ENCODE measurements around the gene NFKBIL1.
A peak's percentile ranks its signal among the peaks of the same experiment; 100 is the strongest.
"Not testable (repeated sequence)": the region's sequence is repeated elsewhere in the genome, so short reads cannot be mapped to it uniquely, and the experiment has no call there.

Gene NFKBIL1

DNA sequence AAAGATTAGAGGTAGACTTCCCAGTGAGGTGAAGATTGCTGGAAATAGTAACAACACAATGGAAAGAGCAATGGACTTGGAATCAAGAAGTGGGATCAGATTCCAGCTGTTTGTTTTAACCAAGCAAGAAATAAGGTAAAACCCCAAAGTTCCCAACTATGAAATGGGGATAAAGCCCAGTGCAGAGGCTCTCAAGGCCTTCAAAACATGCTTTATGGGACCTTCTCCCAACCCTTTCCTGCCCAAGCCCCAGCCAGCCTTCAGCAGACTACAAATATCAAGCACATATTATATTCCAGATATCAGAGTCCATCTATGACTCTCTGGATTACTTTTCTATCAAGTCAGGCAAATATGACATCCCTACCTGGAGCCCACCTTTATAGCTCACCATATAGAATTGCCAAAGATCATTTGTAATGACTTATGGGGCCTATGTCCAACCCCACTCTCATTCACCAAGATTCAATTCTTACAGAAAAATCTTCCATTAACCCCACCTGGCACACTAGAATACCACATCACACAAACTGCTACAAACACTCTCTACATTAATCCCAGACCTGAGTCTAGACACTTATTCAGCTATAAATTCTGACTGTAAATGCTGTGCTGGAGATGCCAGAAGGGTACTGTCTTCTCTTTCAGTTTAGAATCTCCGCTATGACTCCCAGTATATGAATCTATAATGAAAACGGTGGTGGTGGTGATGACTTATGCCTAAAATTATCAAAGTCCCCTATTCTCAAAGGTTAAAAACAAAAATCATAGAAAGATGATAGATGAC is 11.7 kb upstream of the NFKBIL1 start:
- DNase-seq = no peak

DNA sequence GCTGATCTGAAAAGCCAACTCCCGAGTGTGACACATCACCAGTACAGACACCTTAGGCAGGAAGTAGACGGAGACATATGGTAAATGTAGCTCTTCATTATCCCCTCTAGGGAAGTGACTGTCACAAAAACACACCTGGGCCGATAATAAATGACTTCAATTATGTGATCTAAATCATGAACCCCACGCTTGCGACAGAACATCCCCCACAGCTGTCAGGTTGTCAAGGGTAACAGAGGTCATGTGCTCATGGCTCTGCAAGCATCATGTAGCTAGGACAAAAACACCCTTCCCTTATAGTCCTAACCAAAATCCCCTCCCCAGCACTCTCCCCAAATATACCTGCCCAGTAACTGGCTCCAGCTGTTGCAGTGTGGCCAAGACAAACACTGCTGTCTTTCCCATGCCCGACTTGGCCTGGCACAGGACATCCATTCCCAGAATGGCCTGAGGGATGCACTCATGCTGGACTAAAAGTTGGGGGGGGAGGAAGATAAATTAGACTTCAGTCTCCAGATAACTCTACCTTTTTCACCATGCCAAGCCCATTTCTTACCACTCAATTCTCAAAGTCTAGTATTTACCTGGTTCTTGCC is 8.5 kb upstream of the NFKBIL1 start:
- DNase-seq = no peak

DNA sequence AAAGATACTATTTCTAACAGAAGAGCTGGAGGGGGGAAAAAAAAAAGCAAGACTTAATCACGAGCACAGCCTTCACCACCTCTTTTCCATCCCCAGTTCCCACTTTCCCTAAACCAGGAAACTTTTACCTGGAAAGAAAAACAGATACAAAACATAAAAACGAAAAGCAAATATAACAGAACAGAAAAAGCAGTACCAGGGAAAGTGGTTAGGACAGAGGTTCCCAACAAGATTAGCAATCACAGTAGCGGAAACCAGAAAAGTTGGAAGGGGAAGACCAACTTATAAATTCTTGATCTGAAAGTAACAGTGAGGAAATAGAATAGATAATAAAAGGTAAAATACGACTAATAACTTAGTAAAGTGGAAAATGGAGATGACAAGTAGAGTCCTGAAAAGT is 6.8 kb upstream of the NFKBIL1 start:
- no peak for DNase-seq

DNA sequence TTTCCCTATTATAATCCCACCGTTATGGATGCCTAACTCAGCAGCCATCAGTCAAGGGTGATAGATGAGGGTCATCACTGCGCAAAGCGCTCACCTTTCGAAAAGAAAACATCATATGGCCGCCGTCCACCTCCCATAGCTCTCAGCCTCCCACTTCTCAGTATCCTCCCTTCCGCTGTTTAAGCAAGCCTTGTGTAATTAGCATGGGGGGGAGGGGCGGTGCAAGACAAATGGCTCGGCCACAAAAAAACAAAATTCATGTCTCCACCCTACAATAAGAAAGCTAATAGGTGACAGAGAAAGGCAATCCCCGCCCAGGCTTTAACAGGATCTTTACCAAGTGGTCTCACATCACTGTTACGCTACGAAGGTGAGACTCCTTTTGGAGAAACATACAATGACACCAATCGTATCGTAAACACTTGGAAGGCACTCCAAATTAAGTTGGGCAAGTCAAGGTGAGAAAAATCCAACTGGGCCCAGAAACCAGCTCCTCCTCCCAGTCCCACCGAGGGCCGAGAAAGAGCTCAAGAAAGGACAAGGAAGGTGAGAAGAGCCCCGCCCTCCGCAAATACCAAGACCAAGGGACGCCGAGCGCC is 6.2 kb upstream of the NFKBIL1 start:
- DNase-seq = peak; percentile 76

DNA sequence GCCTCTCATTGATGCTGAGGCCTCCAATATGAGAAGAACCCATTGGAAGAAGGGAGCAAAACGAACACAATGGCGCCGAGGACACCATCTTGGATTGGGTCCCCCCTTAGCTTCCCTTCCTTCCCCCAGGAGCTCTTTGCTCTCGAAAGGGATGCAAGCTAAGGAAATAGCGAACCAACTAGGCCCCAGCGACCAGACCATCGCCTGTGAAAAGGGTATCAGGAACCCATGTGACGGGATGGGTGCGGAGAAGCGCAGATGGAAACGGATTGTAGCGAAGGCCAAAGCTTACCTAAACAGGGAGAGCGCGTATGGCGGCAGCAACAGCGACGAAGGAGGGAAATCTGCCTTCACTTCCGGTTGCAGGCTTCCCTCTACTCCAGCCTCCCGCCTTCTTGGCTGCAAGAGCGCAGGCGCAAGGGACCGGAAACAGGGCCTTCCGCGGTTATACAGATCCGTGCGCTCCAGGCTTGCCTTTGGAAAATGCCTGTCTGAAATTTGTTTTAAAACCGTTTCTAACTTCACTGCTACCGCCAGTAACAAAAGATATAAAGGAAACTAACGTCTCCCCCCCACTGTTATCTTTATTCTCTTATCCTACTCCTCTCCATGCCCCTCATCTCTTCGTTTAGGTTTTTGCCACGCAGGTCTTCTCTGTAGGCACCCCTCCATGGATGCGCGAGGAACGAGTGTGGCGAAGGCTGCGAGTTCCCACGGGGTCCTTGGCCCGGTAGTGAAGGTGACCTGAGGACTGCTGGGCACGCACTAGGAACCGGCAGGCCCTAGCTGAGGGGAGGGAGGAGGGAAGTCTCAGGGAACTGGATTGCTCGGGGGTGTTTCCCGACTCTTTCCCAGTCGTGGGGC is 5.5 kb upstream of the NFKBIL1 start, which contains the start of gene DDX39B:
Gene DDX39B (minus strand): TSS at position 346 of the 864 bp plus-strand sequence. CDS start 1,471 bp downstream, outside the sequence.
- DNase-seq = peak; percentile 97

DNA sequence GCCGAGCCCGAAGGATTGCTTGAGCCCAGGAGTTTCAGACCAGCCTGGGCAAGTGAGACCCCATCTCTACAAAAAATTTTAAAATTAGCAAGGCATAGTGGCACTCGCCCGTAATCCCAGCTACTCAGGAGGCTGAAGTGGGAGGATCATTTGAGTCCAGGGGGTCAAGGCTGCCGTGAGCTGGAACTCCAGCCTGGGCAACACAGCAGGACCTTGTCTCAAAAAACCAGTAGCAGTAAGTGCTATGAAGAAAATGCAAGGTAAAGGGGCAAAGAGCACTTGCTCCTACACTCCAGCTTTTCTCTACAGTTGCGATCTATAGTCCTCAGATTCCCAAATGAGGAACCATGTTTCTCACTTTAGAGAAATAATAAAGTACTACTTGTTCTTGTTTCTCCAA is 3.8 kb upstream of the NFKBIL1 start:
- DNase-seq = no peak

DNA sequence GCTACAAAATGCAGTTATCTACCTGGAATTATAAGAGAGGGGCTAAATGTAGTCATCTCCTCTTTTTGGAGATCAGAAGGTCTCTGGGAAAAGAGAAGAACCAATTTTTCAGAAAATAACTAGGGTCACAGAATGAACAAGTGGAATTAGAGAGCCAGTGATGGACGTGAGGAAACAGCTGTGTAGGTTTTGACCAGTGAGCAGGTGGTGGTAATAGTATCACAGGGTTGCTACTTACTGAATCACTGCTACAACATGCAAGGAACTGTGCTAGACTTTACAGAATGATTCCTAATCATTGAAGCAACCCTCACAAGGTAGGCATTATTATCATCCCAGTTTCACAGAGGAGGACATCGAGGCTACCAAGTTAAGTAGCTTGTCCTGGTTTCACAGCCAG is 2.7 kb upstream of the NFKBIL1 start:
- DNase-seq = no peak

DNA sequence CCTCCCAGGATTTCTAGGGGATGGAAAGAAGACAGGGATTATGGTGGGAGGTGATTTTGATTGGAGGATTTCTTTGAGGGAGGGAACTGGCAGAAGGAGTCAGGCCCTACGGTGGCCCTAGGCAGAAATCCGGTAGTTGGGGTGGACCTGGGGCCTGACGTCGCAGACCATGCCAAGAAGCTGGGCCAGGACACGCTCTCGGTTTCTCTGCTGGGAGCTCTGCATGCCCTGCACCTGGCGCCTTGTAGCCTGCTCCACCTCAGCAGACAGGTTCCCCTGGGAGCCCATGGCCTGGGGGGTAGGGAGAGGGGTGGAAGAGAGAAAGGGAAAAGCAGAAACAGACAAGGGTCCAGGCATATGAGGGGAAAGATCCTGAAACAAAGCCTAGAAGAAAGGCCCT is 2.1 kb upstream of the NFKBIL1 start:
- no peak for DNase-seq

DNA sequence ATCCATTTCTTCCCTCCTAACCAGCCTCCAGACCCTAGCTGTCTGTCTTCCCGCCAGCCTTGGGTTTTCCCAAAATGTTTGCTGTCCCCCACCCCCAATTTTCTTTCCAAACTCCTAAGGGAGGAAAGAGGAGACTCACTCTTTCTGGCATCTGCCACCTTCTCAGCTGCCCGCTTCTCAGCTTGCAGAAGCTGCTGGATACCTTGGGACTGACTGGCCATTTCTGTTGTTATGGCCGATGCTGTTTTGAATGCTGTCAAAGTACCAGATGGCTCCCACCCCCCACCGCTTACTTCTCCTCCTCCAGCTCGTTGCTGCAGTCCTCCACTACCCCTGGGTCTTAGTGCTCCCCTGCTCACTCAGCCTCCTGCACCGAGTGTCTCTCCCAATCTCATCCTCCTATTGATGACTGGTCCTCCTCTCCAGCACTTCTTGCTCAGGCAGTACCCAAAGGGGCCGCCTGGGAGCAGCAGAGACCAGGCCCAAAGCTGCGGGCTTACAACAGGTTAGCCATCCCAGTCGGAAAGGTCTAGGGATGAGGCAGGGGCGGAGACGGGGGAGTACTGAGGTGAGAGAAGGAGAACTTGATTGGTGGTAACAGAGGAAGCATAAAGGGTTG is 960 bp upstream of the NFKBIL1 start, which contains the start of gene ATP6V1G2:
Gene ATP6V1G2 (minus strand): TSS at position 270 of the 619 bp plus-strand sequence. CDS start 49 bp downstream, at position 221.
- DNase-seq = peak; percentile 94

DNA sequence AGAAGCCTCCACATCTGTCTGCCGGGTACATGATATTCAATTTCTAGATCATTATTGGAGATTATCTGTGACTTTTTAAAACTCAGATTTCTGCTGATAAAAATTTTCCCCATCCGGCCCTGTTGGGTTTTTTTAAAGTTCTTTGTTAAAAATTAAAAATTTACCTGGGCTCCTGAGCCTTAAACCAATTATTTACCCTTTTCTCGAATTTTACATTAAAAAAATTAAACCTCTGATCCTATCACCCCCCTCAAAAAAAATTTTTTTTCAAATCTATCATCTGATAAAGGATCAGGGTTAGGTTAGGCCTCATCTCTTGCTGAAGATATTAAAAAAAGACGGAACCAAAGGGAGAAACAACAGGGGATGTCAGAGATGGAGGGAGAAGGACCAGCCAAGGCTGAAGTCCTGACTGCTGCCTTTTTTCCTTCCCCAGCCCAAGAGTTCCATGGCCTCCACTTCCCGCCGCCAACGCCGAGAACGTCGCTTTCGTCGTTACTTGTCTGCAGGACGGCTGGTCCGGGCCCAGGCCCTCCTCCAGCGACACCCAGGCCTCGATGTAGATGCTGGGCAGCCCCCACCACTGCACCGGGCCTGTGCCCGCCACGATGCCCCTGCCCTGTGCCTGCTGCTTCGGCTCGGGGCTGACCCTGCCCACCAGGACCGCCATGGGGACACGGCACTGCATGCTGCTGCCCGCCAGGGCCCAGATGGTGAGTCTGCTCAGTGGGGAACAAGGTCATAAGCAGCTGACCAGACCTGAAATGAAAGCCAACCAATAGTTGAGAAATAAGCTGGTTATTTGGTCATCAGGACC is 527 bp downstream of the NFKBIL1 start:
- no peak for DNase-seq

DNA sequence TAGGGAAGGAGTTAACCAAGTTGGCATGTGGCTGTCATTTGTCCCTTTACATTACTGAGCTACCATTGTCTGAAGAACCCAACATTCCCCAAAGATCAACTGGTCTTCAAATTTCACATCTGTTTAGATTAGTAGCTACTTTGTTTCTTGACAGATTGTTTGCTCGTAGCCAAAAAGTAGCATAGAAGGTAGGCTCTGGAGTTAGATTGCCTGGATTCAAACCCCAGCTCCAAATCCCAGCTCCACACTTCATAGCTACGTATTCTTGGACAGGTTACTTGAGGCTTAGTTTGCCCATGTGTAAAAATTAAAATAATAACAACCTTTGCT is 1.1 kb downstream of the NFKBIL1 start:
- DNase-seq = no peak

DNA sequence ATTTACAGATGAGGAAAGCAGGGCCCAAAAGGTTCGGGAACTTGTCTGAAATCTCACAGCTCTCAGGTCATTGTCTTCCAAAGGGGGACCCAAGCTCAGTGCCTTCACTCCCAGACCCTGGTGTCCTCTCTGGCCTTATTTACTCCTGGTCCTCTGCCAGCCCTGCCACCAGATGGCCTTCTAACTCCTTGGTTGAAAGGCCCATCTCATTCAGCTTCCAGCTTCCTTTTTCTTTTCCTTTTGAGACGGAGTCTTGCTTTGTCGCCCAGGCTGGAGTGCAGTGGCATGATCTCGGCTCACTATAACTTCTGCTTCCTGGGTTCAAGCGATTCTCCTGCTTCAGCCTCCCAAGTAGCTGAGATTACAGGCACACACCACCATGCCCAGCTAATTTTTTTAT is 4.0 kb downstream of the NFKBIL1 start:
- not testable (repeated sequence) for DNase-seq

DNA sequence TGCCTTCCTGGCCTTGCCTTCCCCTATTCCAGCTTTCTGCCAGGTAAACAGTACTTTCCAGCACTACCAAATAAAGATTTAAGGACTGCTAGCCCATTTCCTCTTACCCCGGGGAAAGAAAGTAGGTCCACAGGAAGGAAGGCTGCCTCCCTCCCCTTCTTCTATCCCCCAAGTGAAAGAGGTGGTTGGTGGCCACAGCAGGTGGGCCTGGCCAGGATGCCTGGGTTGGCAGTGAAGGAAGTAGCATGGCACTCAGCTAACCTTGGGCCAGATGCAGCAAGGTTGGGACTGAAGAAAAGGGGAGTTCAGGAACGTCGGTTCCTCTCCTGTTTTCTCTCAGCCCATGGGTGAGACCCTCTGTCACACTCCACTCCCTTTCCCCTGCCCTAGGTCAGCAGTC is 8.9 kb downstream of the NFKBIL1 start:
- DNase-seq = no peak

DNA sequence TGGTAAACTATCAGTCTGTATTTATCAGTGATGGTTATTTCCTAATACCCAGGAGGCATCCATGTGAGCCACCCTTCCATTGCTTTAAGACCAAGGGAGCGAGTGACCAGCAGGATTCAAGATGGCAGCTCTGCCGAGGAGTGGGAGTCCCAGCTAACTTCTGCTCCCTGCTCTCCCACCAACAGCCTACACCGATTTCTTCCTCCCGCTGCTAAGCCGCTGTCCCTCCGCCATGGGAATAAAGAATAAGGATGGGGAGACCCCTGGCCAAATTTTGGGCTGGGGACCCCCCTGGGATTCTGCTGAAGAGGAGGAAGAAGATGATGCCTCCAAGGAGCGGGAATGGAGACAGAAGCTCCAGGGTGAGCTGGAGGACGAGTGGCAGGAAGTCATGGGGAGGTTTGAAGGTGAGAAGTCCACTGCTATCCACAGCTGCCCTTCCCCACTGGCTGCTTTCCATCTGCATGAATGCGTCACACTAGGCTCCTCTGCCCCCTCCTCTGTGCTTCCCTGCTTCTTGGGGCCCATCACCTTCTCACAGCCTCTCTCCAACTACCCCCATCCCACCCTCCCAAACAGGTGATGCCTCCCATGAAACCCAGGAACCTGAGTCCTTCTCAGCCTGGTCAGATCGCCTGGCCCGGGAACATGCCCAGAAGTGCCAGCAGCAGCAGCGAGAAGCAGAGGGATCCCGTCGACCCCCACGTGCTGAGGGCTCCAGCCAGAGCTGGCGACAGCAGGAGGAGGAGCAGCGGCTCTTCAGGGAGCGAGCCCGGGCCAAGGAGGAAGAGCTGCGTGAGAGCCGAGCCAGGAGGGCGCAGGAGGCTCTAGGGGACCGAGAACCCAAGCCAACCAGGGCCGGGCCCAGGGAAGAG is 10.3 kb downstream of the NFKBIL1 start:
- no peak for DNase-seq

DNA sequence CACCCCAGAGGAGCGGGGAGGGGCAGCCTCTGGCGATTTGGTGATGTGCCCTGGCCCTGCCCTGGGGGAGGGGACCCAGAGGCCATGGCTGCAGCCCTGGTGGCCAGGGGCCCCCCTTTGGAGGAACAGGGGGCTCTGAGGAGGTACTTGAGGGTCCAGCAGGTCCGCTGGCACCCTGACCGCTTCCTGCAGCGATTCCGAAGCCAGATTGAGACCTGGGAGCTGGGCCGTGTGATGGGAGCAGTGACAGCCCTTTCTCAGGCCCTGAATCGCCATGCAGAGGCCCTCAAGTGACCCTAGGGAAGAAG is 10.9 kb downstream of the NFKBIL1 start:
- no peak for DNase-seq

DNA sequence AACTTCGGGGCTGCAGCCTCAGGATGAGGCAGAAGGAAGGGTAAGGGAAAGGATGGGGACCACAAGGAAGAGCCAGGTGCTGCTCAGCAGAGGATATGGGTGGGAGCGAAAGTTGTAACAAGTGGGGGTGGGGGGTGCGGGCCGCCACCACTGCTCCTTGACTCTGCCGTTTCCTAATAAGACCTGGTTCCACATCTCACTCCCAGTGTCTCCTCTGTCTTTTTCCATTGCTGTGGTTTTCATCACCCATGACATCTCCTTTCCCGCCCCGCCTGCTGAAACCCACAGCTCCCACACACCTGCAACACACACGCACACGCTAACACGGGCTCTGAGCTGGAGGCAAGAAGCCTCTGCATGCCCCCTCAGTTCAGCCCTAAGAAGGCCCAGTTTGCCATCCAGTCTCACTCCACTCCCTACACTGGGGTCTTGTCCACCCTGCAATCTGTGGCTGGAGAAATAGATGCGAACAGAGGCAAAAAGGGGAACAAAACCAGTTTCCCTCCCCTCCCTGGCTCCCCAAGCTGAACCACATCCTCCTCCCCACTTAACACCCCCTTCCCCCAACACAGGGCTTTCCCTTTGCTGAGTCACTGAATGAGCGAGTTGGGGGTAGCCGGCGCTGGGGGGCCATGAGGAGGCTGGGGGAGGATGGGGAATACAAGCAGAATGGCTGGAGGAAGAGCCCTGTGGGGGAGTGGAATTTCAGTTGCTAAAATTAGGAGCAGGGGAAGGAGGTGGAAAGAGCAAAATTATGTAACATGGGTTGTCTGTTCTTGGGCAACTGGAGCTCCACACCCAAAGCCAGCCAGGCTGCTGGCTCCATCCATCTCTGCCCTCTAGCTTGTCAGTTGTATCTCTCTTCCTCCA is 11.5 kb downstream of the NFKBIL1 start:
- DNase-seq = no peak

DNA sequence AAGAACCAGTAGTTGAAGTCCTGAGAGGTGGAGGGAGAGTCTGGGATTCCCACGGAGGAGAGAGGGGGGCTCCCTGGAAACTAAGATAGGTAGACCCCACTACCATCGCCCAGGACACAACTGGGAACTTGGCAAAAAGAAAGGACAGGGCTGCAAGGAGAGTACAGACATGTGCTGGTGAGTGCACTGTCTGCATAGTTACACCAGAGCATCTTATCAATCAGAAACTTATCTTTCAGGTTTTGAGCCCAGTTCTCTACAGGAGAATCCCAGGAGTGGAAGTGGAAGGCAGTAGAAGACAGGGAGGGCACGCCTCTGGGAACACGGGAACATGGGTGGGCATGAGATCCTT is 12.2 kb downstream of the NFKBIL1 start:
- DNase-seq = no peak

DNA sequence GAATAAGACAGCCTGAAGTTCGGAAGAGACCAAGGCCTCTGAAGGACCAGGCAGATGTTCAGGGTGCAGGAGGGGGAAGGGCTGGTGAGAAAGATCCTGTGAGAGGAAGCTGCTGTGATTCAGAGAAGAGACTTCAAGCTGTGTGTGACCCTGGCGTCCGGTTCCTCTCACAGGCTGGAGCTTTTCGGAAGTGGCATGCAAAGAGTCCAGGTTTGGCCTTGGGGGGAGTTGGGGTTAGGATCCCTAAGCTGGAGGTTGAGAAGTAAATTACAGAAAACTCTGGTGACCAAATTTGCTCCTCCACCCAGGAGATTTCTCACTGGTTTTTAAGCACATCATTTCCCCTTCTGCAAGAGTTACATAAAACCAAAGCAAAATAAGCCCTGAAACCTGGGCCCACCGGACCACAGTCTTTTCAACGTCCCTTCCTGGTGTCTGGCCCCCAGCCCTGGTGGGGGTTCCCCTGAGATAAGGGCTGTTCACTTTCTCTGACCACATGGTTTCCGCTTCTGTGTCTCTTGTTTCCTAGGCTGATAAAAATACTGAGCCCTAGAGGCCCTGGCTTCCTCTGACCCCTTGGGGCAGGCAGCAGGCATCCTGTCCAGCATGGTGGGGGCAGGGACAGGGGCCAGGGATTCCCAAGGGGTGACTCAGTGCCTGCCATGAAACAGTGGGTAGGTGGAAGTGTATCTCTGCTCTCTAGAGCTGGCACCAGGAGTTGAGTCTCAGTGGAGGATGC is 12.7 kb downstream of the NFKBIL1 start:
- no peak for DNase-seq

DNA sequence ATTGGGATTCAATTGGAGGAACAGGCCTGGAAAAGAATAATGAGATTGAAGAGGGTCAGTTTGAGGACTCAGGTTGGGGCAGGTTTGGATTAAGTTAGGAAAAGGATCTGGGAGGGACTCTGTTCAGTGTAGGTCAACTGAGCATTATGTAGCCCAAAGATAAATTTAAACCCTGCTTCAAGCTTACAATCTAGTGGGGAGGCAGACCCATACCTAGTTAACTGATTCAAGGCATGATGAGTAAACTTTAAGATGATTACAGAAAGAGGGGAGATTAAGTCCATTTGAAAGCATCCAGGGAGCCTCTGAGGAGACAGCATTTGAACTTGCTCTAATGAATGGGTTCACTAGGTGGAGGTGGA is 13.3 kb downstream of the NFKBIL1 start:
- no peak for DNase-seq
